Measurements from ENCODE around the gene TRIM7. TPM values are rescaled to one million over a fixed set of nuclear protein-coding genes. Genes with fewer than 3 reads are reported as not detected.

TRIM7 gene
- total and polyA plus RNA-seq, 2 experiments from 2014 or later, result 3.1 to 6.8 TPM

DNA sequence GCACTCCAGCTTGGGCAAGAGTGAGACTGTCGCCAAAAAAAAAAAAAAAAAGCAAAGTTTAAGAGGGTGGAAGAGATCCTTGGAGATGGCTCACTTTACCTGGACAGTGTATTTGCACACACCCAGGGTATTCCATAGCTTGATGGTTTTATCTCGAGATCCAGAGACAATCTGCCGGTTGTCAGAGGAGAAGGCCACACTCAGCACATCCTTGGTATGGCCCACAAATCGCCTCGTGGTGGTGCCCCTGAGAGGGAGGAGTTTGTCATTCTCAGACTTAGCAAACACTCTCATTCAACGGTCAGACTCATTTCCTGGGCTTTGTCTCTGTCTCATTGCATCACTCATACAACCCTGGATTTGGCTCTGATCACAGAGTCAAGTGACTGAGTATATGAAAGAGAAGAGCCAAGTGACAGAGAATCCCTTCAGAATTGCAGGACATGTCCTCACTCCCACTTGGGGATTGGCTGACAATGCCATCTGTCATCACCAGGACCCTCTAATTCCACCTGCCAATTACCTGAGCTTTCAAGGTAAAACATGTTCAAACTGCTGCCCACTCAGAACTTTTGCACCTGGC is 36.5 kb upstream of the TRIM7 start:
- H3K4me3 ChIP-seq, result peak overlapping the region; percentile 87
- H3K79me2 ChIP-seq (ENCODE audit: insufficient read depth), result peaks cover 87% of the 10 kb centered on the region
- H3K4me2 ChIP-seq (ENCODE audit: unreplicated experiment), result peak overlapping the region; percentile 96
- H3K9me3 ChIP-seq (ENCODE audit: low read depth), result no peaks in the 10 kb centered on the region
- H4K20me1 ChIP-seq (ENCODE audit: insufficient read depth), result peaks cover 13% of the 10 kb centered on the region
- in situ Hi-C loops (cut with MboI), result no loop called here
- DNase-seq, result peak; percentile 96
- peak overlapping the region; percentile 98 for H3K9ac ChIP-seq
- no peaks in the 10 kb centered on the region for H3K27me3 ChIP-seq (replicated peaks; ENCODE audit: insufficient read depth)
- 16 to 24% methylated on average over 6 of the region's 6 CpGs for WGBS, 2 experiments (ENCODE audit: low coverage in 1 of 2, low lambda C conversion rate in 2 of 2, missing lambda C conversion rate in 2 of 2)
- H3K27ac ChIP-seq, result peak overlapping the region; percentile 97
- peaks cover 37% of the 10 kb centered on the region for H3K4me1 ChIP-seq (ENCODE audit: insufficient read depth)
- H2AFZ ChIP-seq, result no peak overlapping the region
- no peaks in the 10 kb centered on the region for H3K9me2 ChIP-seq (ENCODE audit: insufficient read depth)
- H3F3A ChIP-seq (ENCODE audit: insufficient read depth), result peaks cover 71% of the 10 kb centered on the region
- H3K36me3 ChIP-seq (ENCODE audit: low read depth), result peaks cover 51% of the 10 kb centered on the region
- TF ChIP-seq EZH2 (IDR thresholded peaks at IDR 0.05; ENCODE audit: insufficient read depth, poor library complexity, severe bottlenecking) (no peak), EZH2phosphoT487 (IDR thresholded peaks at IDR 0.05; ENCODE audit: insufficient read depth, low read depth) (no peak)

GRCh38 chr5:181239062-181239663 is 34.2 kb upstream of the TRIM7 start:
- no peak for DNase-seq
- Histone ChIP-seq H3F3A (ENCODE audit: insufficient read depth) (peaks cover 84% of the 10 kb centered on the region), H3K4me1 (ENCODE audit: insufficient read depth) (peaks cover 18% of the 10 kb centered on the region), H3K27me3 (replicated peaks; ENCODE audit: insufficient read depth) (no peaks in the 10 kb centered on the region), H4K20me1 (ENCODE audit: insufficient read depth) (peaks cover 17% of the 10 kb centered on the region), H3K4me3 (no peak overlapping the region), H3K9me3 (ENCODE audit: low read depth) (no peaks in the 10 kb centered on the region), H3K27ac (no peak overlapping the region), H3K9me2 (ENCODE audit: insufficient read depth) (no peaks in the 10 kb centered on the region), H2AFZ (no peak overlapping the region), H3K36me3 (ENCODE audit: low read depth) (peaks cover 66% of the 10 kb centered on the region), H3K4me2 (ENCODE audit: unreplicated experiment) (no peak overlapping the region), H3K9ac (0 out of 2 replicates have a peak overlapping the region, but pooled peaks have one; percentile 23), H3K79me2 (ENCODE audit: insufficient read depth) (peaks cover 72% of the 10 kb centered on the region)
- TF ChIP-seq EZH2phosphoT487 (IDR thresholded peaks at IDR 0.05; ENCODE audit: insufficient read depth, low read depth) (no peak), EZH2 (IDR thresholded peaks at IDR 0.05; ENCODE audit: insufficient read depth, poor library complexity, severe bottlenecking) (no peak)
- in situ Hi-C loops (cut with MboI), result no loop called here
- WGBS, 2 experiments (ENCODE audit: low coverage in 1 of 2, low lambda C conversion rate in 2 of 2, missing lambda C conversion rate in 2 of 2), result 88 to 91% methylated on average over 9 of the region's 9 CpGs

- H3K27me3 ChIP-seq (replicated peaks; ENCODE audit: insufficient read depth), result no peaks in the 10 kb centered on the region
- peaks cover 66% of the 10 kb centered on the region for H3K36me3 ChIP-seq (ENCODE audit: low read depth)
Measured at GRCh38 chr5:181237729-181238385, 32.9 kb upstream of the TRIM7 start.

DNA sequence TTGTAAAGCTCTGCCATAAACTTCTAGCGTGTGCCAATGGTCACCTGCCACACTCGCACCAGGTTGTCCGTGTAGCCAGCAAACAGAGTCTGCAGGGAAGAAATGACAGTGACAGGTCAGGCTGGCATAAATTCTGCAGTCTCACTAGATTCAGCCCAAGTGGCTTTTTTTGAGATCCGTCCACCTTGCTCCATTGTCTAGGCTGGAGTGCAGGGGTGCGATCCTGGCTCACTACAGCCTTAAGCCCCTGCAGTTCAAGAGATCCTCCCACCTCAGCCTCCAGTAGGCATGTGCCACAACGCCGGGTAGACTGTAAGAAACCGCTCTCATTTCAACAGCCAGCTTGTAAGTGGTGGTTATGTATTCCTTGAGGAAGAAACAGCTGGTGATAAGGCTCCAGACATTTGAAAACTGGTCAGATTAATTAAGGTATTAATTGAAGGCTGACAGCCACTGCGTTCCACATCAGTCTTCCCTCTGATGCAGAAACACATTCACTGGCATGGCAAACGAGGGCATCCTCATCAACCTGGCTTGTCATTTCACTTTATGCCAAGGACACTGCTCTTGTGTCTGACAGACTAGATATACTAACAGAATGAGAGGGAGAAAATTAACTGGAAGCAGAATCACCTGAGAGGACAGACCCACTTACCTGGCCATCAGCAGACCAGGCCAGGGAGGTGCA is 32.1 kb upstream of the TRIM7 start:
- Histone ChIP-seq H3K4me2 (ENCODE audit: unreplicated experiment) (no peak overlapping the region), H4K20me1 (ENCODE audit: insufficient read depth) (peaks cover 15% of the 10 kb centered on the region), H3K27me3 (replicated peaks; ENCODE audit: insufficient read depth) (no peaks in the 10 kb centered on the region), H3F3A (ENCODE audit: insufficient read depth) (peaks cover 92% of the 10 kb centered on the region), H2AFZ (no peak overlapping the region), H3K79me2 (ENCODE audit: insufficient read depth) (peaks cover 55% of the 10 kb centered on the region), H3K36me3 (ENCODE audit: low read depth) (peaks cover 65% of the 10 kb centered on the region), H3K27ac (no peak overlapping the region), H3K9ac (no peak overlapping the region), H3K4me1 (ENCODE audit: insufficient read depth) (peaks cover 16% of the 10 kb centered on the region), H3K9me3 (ENCODE audit: low read depth) (no peaks in the 10 kb centered on the region), H3K9me2 (ENCODE audit: insufficient read depth) (no peaks in the 10 kb centered on the region), H3K4me3 (no peak overlapping the region)
- TF ChIP-seq EZH2phosphoT487 (IDR thresholded peaks at IDR 0.05; ENCODE audit: insufficient read depth, low read depth) (no peak), EZH2 (IDR thresholded peaks at IDR 0.05; ENCODE audit: insufficient read depth, poor library complexity, severe bottlenecking) (no peak)
- DNase-seq, result no peak
- in situ Hi-C loops (cut with MboI), result no loop called here
- 78 to 80% methylated on average over 10 of the region's 10 CpGs for WGBS, 2 experiments (ENCODE audit: low coverage in 1 of 2, low lambda C conversion rate in 2 of 2, missing lambda C conversion rate in 2 of 2)

More at GRCh38 chr5:181237729-181238385, 32.9 kb upstream of the TRIM7 start:
- Histone ChIP-seq H3K4me2 (ENCODE audit: unreplicated experiment) (no peak overlapping the region), H3K27ac (peak overlapping the region; percentile 4; the same call in 1 of the 2 replicates), H3K9me3 (ENCODE audit: low read depth) (no peaks in the 10 kb centered on the region), H3K4me1 (ENCODE audit: insufficient read depth) (peaks cover 18% of the 10 kb centered on the region), H3K9ac (peak overlapping the region; percentile 23; the same call in 1 of the 2 replicates), H3K9me2 (ENCODE audit: insufficient read depth) (no peaks in the 10 kb centered on the region), H3F3A (ENCODE audit: insufficient read depth) (peaks cover 92% of the 10 kb centered on the region), H2AFZ (no peak overlapping the region), H3K4me3 (no peak overlapping the region), H3K79me2 (ENCODE audit: insufficient read depth) (peaks cover 62% of the 10 kb centered on the region), H4K20me1 (ENCODE audit: insufficient read depth) (peaks cover 17% of the 10 kb centered on the region)
- in situ Hi-C loops (cut with MboI), result no loop called here
- no peak for TF ChIP-seq EZH2 (IDR thresholded peaks at IDR 0.05; ENCODE audit: insufficient read depth, poor library complexity, severe bottlenecking)
- TF ChIP-seq EZH2phosphoT487 (IDR thresholded peaks at IDR 0.05; ENCODE audit: insufficient read depth, low read depth), result no peak
- 93 to 95% methylated on average over 5 of the region's 5 CpGs for WGBS, 2 experiments (ENCODE audit: low coverage in 1 of 2, low lambda C conversion rate in 2 of 2, missing lambda C conversion rate in 2 of 2)
- DNase-seq, result no peak
